K562 (cell line): Measurements from ENCODE around the gene TRERF1. TPM values are rescaled to one million over a fixed set of nuclear protein-coding genes. Genes with fewer than 3 reads are reported as not detected.
A peak's percentile ranks its signal among the peaks of the same experiment; 100 is the strongest.

ENCODE experiments used
- ATAC-seq: fragments of 200-7000 bp; cut with Tn5 transposase; 3 replicates; pipeline ENCODE4 v1.9.1; 2020; ENCODE audit warnings: moderate library complexity
- BruUV-seq: library from RNA; stranded (reverse); fragments of 400-500 nt; replicated peaks from 2 replicates; lab custom pipeline; 2021; lab: Mats Ljungman, UMichigan
- CTCF ChIA-PET: fragments of 300-600 bp; formaldehyde crosslinking; extraction: SDS; loops from one replicate; lab custom pipeline; 2021; ENCODE audit warnings: low intra/inter-chr PET ratio; lab: Yijun Ruan, JAX
- POLR2A ChIA-PET: fragments of 300-600, 350-650 bp; sonication (Branson Sonifier 250); formaldehyde crosslinking; extraction: SDS; loops from one replicate; lab custom pipeline; 2021; ENCODE audit warnings: antibody characterized with exemption, inconsistent platforms; lab: Yijun Ruan, JAX
- DNase-seq, 4 experiments: peaks; one replicate each; pipeline versions ENCODE4 v3.0.0 to v3.0.0-alpha.2; 2011 to 2018; ENCODE audit warnings: low spot score in 3 of 4, mixed read lengths in 3 of 4; ENCODE audit errors: extremely low read depth in 1 of 4
- FAIRE-seq: peaks from 2 replicates; lab custom pipeline; 2011; peaks lifted over from hg19 to GRCh38; lab: Jason Lieb, UNC
- H2AFZ ChIP-seq: 2 replicates; pipeline ENCODE4 v1.6.0; 2011; ENCODE audit warnings: low read depth, low read length, control low read depth, inconsistent platforms
- H3K27ac ChIP-seq: fragments of 200-600 bp; 3 replicates; pipeline ENCODE4 v1.8.0; 2011; ENCODE audit warnings: low read depth, mild to moderate bottlenecking, control low read depth, inconsistent platforms, low read length, moderate library complexity, mixed read lengths; ENCODE audit errors: extremely low read depth
- H3K27me3 ChIP-seq, 2 experiments: fragments of 300-600 bp in 1 of 2; 2 replicates in 1 of 2; 3 replicates in 1 of 2; pipeline versions ENCODE4 v1.6.0 to v1.8.0; 2011; ENCODE audit warnings: inconsistent platforms in 2 of 2, low read length in 2 of 2, mild to moderate bottlenecking in 1 of 2, mixed read lengths in 1 of 2, moderate library complexity in 1 of 2; ENCODE audit not compliant: control insufficient read depth in 2 of 2, insufficient read depth in 2 of 2
- H3K36me3 ChIP-seq: fragments of 300-600 bp; 3 replicates; pipeline ENCODE4 v1.8.0; 2011; ENCODE audit warnings: mild to moderate bottlenecking, low read length, inconsistent platforms; ENCODE audit not compliant: control insufficient read depth, insufficient read depth
- H3K4me1 ChIP-seq, 2 experiments: fragments of 200-600 bp in 1 of 2; replicated peaks in 1 of 2; 2 replicates in 1 of 2; 3 replicates in 1 of 2; pipeline versions ENCODE4 v1.5.1 to v1.8.0; 2011; ENCODE audit warnings: inconsistent platforms in 2 of 2, low read length in 2 of 2, mild to moderate bottlenecking in 1 of 2, mixed read lengths in 1 of 2, moderate library complexity in 1 of 2; ENCODE audit not compliant: control insufficient read depth in 2 of 2, insufficient read depth in 2 of 2
- H3K4me2 ChIP-seq: 2 replicates; pipeline ENCODE4 v1.6.1; 2011; ENCODE audit warnings: low read length, control low read depth, inconsistent platforms, mixed read lengths; ENCODE audit not compliant: insufficient read depth
- H3K4me3 ChIP-seq: fragments of 200-600 bp; sonication (generic), shearing (Covaris generic); 2 replicates; pipeline ENCODE4 v1.5.1; 2016; ENCODE audit warnings: control low read depth, inconsistent platforms
- H3K79me2 ChIP-seq: fragments of 200-600 bp; 3 replicates; pipeline ENCODE4 v1.8.0; 2011; ENCODE audit warnings: low read length, inconsistent platforms; ENCODE audit not compliant: control insufficient read depth, insufficient read depth
- H3K9ac ChIP-seq, 2 experiments: 2 replicates each; pipeline versions ENCODE4 v1.6.0 to v1.6.1; 2011; ENCODE audit warnings: low read depth in 2 of 2, low read length in 2 of 2, control low read depth in 1 of 2, inconsistent platforms in 1 of 2, mild to moderate bottlenecking in 1 of 2, mixed read lengths in 1 of 2; ENCODE audit not compliant: insufficient read depth in 1 of 2
- H3K9me1 ChIP-seq: one replicate; pipeline ENCODE4 v1.6.0; 2011; ENCODE audit warnings: inconsistent platforms, mild to moderate bottlenecking, low read length, moderate library complexity; ENCODE audit not compliant: control insufficient read depth, insufficient read depth
- H3K9me3 ChIP-seq: replicated peaks from 2 replicates; pipeline ENCODE4 v1.5.1; 2011; ENCODE audit warnings: low read depth, low read length, inconsistent platforms; ENCODE audit not compliant: control insufficient read depth, insufficient read depth
- H4K20me1 ChIP-seq: replicated peaks from 2 replicates; pipeline ENCODE4 v1.6.1; 2011; ENCODE audit warnings: low read length, inconsistent platforms, mixed read lengths; ENCODE audit not compliant: control insufficient read depth, insufficient read depth
- KDM5B ChIP-seq: fragments of 200-600 bp; sonication (generic); IDR thresholded peaks from 2 replicates; pipeline ENCODE4 v1.6.1; 2012; ENCODE audit warnings: low read depth, mild to moderate bottlenecking, moderate library complexity, low read length, control low read depth, inconsistent platforms; ENCODE audit not compliant: insufficient replicate concordance
- WGBS: fragments of 100-300 bp; shearing (Covaris generic); methylation state at CpG from one replicate; pipeline ENCODE4 v1.1.6; 2016; ENCODE audit warnings: low coverage, mixed read lengths; ENCODE audit not compliant: insufficient coverage; ENCODE audit errors: missing lambda C conversion rate; 5-methylcytosine and 5-hydroxymethylcytosine counted together
- in situ Hi-C: fragments of 300-500 bp; cut with MboI; formaldehyde crosslinking; loops from 4 replicates; pipeline ENCODE4 v1.15.0; 2018; ENCODE audit warnings: inconsistent platforms, mixed read lengths
- intact Hi-C: fragments of 100-400 bp; cut with micrococcal nuclease; formaldehyde crosslinking; loops from 2 replicates; pipeline ENCODE4 v1.14.2; 2022
- polyA plus RNA-seq, 8 experiments: library from polyadenylated mRNA; depleted of rRNA in 4 of 8; stranded (reverse) in 5 of 8; unstranded in 3 of 8; fragments of >200 nt; fragmentation: Nextera tagmentation in 2 of 8; fragmentation: Illumina TruSeq in 1 of 8; extraction: Ambion mirVana in 2 of 8; extraction: Trizol in 1 of 8; gene quantifications; 2 replicates each; pipeline versions ENCODE4 v1.2.1 to v1.2.3, GENCODE V29; 2011 to 2014; ENCODE audit warnings: inconsistent platforms in 1 of 8, missing spikeins in 1 of 8
- total RNA-seq, 7 experiments: library from RNA; depleted of rRNA in 6 of 7; stranded (reverse); fragments of >200 nt in 6 of 7; fragmentation: Illumina TruSeq in 2 of 7; extraction: Trizol in 2 of 7; gene quantifications; 2 replicates each; pipeline versions ENCODE4 v1.2.1 to v1.2.3, GENCODE V29; 2011 to 2021; ENCODE audit warnings: low replicate concordance in 1 of 7
- TF ChIP-seq, protein P1 (sequence below): sonication (generic); formaldehyde crosslinking; IDR thresholded peaks from 2 replicates; pipeline ENCODE4 v1.4.0; 2020; ENCODE audit warnings: mild to moderate bottlenecking, missing genetic modification reagents
- TF ChIP-seq, protein P2 (sequence below): sonication (generic); formaldehyde crosslinking; IDR thresholded peaks from 2 replicates; pipeline ENCODE4 v1.8.1; 2023; ENCODE audit warnings: mild to moderate bottlenecking, missing genetic modification reagents

TRERF1 gene
- total and polyA plus RNA-seq, 9 of the 15 experiments (the other 6 are each of a cell fraction or from before 2014, with no cell fraction given) = 0.04 to 0.20 (median 0.07) TPM; not detected in 3

DNA sequence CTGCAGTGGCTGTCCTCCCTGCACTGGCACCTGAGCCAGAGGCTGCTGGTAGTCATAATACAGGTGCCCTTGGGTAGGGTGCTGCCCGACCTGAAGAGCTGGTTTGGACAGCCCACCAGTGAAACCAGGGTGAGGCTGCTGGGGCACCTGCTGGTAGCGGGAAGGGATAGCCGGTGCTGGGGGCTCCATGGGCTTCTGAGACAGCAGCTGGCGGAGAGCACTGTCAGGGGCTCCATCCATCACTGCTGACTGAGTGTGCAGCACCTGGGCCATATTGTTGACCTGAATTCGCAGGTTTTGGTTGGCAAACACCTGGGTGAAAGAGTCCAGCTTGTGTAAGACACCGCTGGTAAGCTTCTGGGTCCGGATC lies 182.9 kb downstream of the TRERF1 start:
- Histone ChIP-seq H2AFZ (no peak overlapping the region), H3K4me1 (no peaks in the 10 kb centered on the region), H3K4me2 (no peak overlapping the region), H3K36me3 (no peaks in the 10 kb centered on the region), H3K9me3 (no peaks in the 10 kb centered on the region), H3K27ac (no peak overlapping the region), H3K9ac (no peak overlapping the region), H4K20me1 (no peaks in the 10 kb centered on the region; the same call in none of the 2 replicates), H3K9me1 (no peaks in the 10 kb centered on the region), H3K4me3 (no peak overlapping the region), H3K79me2 (no peaks in the 10 kb centered on the region), H3K27me3 (peaks cover 44 to 49% of the 10 kb centered on the region in 2 experiments)
- DNase-seq = no peak
- no TSS peak for BruUV-seq
- WGBS = under 1% methylated on average over 7 of the region's 7 CpGs
- CTCF ChIA-PET = no interaction called here
- intact Hi-C loops (loop anchor here (10.0 kb wide), 1 partner anchor 456 kb away; the partner anchor contains the start of gene PRPH2), in situ Hi-C loops (no loop called here)
- no peak for FAIRE-seq
- POLR2A ChIA-PET = interaction anchor here (0.8 kb wide), 1 partner anchor 9 kb away, joined by 5 read pairs; no protein-coding TSS in a partner anchor
- TF ChIP-seq, protein P1, sequence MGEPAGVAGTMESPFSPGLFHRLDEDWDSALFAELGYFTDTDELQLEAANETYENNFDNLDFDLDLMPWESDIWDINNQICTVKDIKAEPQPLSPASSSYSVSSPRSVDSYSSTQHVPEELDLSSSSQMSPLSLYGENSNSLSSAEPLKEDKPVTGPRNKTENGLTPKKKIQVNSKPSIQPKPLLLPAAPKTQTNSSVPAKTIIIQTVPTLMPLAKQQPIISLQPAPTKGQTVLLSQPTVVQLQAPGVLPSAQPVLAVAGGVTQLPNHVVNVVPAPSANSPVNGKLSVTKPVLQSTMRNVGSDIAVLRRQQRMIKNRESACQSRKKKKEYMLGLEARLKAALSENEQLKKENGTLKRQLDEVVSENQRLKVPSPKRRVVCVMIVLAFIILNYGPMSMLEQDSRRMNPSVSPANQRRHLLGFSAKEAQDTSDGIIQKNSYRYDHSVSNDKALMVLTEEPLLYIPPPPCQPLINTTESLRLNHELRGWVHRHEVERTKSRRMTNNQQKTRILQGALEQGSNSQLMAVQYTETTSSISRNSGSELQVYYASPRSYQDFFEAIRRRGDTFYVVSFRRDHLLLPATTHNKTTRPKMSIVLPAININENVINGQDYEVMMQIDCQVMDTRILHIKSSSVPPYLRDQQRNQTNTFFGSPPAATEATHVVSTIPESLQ (CRISPR knock-in tag) = no peak
- no peak for TF ChIP-seq KDM5B
- TF ChIP-seq, protein P2, sequence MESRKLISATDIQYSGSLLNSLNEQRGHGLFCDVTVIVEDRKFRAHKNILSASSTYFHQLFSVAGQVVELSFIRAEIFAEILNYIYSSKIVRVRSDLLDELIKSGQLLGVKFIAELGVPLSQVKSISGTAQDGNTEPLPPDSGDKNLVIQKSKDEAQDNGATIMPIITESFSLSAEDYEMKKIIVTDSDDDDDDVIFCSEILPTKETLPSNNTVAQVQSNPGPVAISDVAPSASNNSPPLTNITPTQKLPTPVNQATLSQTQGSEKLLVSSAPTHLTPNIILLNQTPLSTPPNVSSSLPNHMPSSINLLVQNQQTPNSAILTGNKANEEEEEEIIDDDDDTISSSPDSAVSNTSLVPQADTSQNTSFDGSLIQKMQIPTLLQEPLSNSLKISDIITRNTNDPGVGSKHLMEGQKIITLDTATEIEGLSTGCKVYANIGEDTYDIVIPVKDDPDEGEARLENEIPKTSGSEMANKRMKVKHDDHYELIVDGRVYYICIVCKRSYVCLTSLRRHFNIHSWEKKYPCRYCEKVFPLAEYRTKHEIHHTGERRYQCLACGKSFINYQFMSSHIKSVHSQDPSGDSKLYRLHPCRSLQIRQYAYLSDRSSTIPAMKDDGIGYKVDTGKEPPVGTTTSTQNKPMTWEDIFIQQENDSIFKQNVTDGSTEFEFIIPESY (CRISPR knock-in tag) = peak; percentile 77
- no peak for ATAC-seq
